ENCODE results near the gene ENTPD7. TPM values are rescaled to one million over a fixed set of nuclear protein-coding genes. Genes with fewer than 3 reads are reported as not detected.

The ENTPD7 gene
- total and polyA plus RNA-seq, 9 of the 15 experiments (the other 6 are each of a cell fraction or from before 2014, with no cell fraction given), result 1.4 to 13.9 (median 8.5) TPM

DNA sequence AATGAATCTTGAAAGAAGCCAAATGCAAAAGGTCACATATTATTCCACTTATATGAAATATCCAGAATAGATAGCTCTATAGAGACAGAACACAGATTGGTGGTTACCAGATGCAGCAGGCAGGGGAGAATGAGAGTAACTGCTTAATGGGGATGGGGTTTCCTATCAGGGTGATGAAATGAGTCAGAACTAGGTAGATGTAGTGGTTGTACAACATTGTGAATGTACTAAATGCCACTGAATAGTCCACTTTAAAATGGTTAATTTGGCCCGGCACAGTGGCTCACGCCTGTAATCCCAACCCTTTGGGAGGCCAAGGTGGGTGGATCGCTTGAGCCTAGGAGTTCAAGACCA, 29.7 kb upstream of the ENTPD7 start:
- H2AFZ ChIP-seq (ENCODE audit: low read depth, low read length), result no peak overlapping the region
- 27% methylated on average over 2 of the region's 3 CpGs for WGBS (ENCODE audit: insufficient coverage, low coverage, missing lambda C conversion rate)
- ATAC-seq (no peak), FAIRE-seq (no peak), DNase-seq (ENCODE audit: extremely low read depth in 1 of 4, low spot score in 3 of 4) (no peak)
- H3K4me3 ChIP-seq, result no peak overlapping the region
- ChIA-PET POLR2A (no interaction called here), CTCF (ENCODE audit: low intra/inter-chr PET ratio) (no interaction called here)
- H3K9me3 ChIP-seq (replicated peaks; ENCODE audit: control insufficient read depth, insufficient read depth, low read depth, low read length), result no peaks in the 10 kb centered on the region
- no peaks in the 10 kb centered on the region for H3K79me2 ChIP-seq (ENCODE audit: control insufficient read depth, insufficient read depth, low read length)
- H4K20me1 ChIP-seq (replicated peaks; ENCODE audit: control insufficient read depth, insufficient read depth, low read length), result no peaks in the 10 kb centered on the region
- intact Hi-C loops (cut with micrococcal nuclease), result no loop called here
- no peaks in the 10 kb centered on the region for H3K9me1 ChIP-seq (ENCODE audit: control insufficient read depth, insufficient read depth, low read length)
- in situ Hi-C loops (cut with MboI), result no loop called here
- BruUV-seq (replicated peaks), result no TSS peak
- no peaks in the 10 kb centered on the region for H3K36me3 ChIP-seq (ENCODE audit: control insufficient read depth, insufficient read depth, low read length)
- no peaks in the 10 kb centered on the region for H3K4me1 ChIP-seq (replicated peaks in 1 of 2; ENCODE audit: control insufficient read depth in 2 of 2, insufficient read depth in 2 of 2, low read length in 2 of 2)
- TF ChIP-seq, protein P1, sequence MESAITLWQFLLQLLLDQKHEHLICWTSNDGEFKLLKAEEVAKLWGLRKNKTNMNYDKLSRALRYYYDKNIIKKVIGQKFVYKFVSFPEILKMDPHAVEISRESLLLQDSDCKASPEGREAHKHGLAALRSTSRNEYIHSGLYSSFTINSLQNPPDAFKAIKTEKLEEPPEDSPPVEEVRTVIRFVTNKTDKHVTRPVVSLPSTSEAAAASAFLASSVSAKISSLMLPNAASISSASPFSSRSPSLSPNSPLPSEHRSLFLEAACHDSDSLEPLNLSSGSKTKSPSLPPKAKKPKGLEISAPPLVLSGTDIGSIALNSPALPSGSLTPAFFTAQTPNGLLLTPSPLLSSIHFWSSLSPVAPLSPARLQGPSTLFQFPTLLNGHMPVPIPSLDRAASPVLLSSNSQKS (CRISPR knock-in tag; IDR thresholded peaks at IDR 0.05), result no peak
- TF ChIP-seq ZNF707 (CRISPR knock-in tag; conservative IDR thresholded peaks at IDR 0.05), result no peak
- TF ChIP-seq ZNF165 (CRISPR knock-in tag; IDR thresholded peaks at IDR 0.05; ENCODE audit: borderline replicate concordance), result no peak
- TF ChIP-seq CCNT2 (IDR thresholded peaks at IDR 0.05; ENCODE audit: borderline replicate concordance, extremely low read depth, insufficient read length, low read depth, low read length), result no peak
- TF ChIP-seq ZEB2 (IDR thresholded peaks at IDR 0.05), result no peak
- TF ChIP-seq FIP1L1 (IDR thresholded peaks at IDR 0.05; ENCODE audit: low read depth, low read length, poor library complexity, severe bottlenecking), result no peak
- TF ChIP-seq ZNF232 (CRISPR knock-in tag; IDR thresholded peaks at IDR 0.05), result no peak
- TF ChIP-seq ZNF318 (IDR thresholded peaks at IDR 0.05; ENCODE audit: borderline replicate concordance in 1 of 2, low read depth in 1 of 2), result no peak
- TF ChIP-seq JUND (IDR thresholded peaks at IDR 0.05; ENCODE audit: borderline replicate concordance, low read depth, low read length), result no peak
- no peak for TF ChIP-seq JUND (tag; IDR thresholded peaks at IDR 0.05; ENCODE audit: borderline replicate concordance, low read depth, low read length)
- no peak for TF ChIP-seq CREBBP (IDR thresholded peaks at IDR 0.05; ENCODE audit: low read depth, low read length)
- no peak for TF ChIP-seq EP300 (IDR thresholded peaks at IDR 0.05; ENCODE audit: low read length)
- TF ChIP-seq CBX8 (IDR thresholded peaks at IDR 0.05; ENCODE audit: borderline replicate concordance, extremely low read depth, low read depth, low read length, poor library complexity, severe bottlenecking), result no peak
- no peak overlapping the region for H3K4me2 ChIP-seq (ENCODE audit: insufficient read depth, low read length)
- H3K27me3 ChIP-seq (ENCODE audit: control insufficient read depth in 2 of 2, insufficient read depth in 2 of 2, low read length in 2 of 2), result no peaks in the 10 kb centered on the region; a peak in 1 of 5 replicates
- H3K9ac ChIP-seq (ENCODE audit: insufficient read depth in 1 of 2, low read depth in 2 of 2, low read length in 2 of 2), result no peak overlapping the region
- H3K27ac ChIP-seq (ENCODE audit: extremely low read depth, low read depth, low read length), result no peak overlapping the region
